SK-N-SH treated with all-trans-retinoic acid at 6 μM for 48 hours (cell line): ENCODE measurements around the gene VEGFB.

Source experiments
- ATAC-seq: fragments of 200-7000 bp; cut with Tn5 transposase; 3 replicates; pipeline ENCODE4 v1.9.1; 2020; ENCODE audit warnings: mild to moderate bottlenecking, moderate library complexity
- ARNTL ChIP-seq: fragments of 450-650 bp; formaldehyde crosslinking; IDR thresholded peaks from 2 replicates; pipeline ENCODE4 v1.5.0; 2020; ENCODE audit warnings: low read depth, mild to moderate bottlenecking, moderate library complexity, borderline replicate concordance
- BACH2 ChIP-seq: fragments of 250-450 bp; sonication (Bioruptor Pico); IDR thresholded peaks from 2 replicates; pipeline ENCODE4 v1.9.0; 2021; ENCODE audit warnings: mild to moderate bottlenecking, borderline replicate concordance
- CREB5 ChIP-seq: fragments of 250-450 bp; sonication (Bioruptor Pico); IDR thresholded peaks from 2 replicates; pipeline ENCODE4 v1.5.1; 2020; ENCODE audit warnings: low read depth, mild to moderate bottlenecking, moderate library complexity
- CSDC2 ChIP-seq: fragments of 250-450 bp; sonication (Bioruptor Pico); IDR thresholded peaks from 2 replicates; pipeline ENCODE4 v1.5.0; 2020; ENCODE audit warnings: mild to moderate bottlenecking, moderate library complexity
- ESRRG ChIP-seq: fragments of 250-450 bp; sonication (Bioruptor Pico); IDR thresholded peaks from 2 replicates; pipeline ENCODE4 v1.6.1; 2021; ENCODE audit warnings: mild to moderate bottlenecking
- GLIS3 ChIP-seq: fragments of 250-450 bp; sonication (Bioruptor Pico); IDR thresholded peaks from 2 replicates; pipeline ENCODE4 v1.5.0; 2020; ENCODE audit warnings: mild to moderate bottlenecking, moderate library complexity
- ISL1 ChIP-seq: fragments of 250-450 bp; sonication (Bioruptor Pico); IDR thresholded peaks from 2 replicates; pipeline ENCODE4 v2.1.2; 2022; ENCODE audit warnings: mild to moderate bottlenecking, moderate library complexity
- OSR1 ChIP-seq: fragments of 250-450 bp; sonication (Bioruptor Pico); IDR thresholded peaks from 2 replicates; pipeline ENCODE4 v1.8.0; 2022; ENCODE audit warnings: moderate library complexity, mild to moderate bottlenecking, inconsistent platforms
- POU6F1 ChIP-seq: fragments of 250-450 bp; sonication (Bioruptor Pico); IDR thresholded peaks from 2 replicates; pipeline ENCODE4 v1.8.0; 2021; ENCODE audit warnings: low read depth, mild to moderate bottlenecking, moderate library complexity, borderline replicate concordance
- PPARA ChIP-seq: fragments of 250-450 bp; sonication (Bioruptor Pico); IDR thresholded peaks from 2 replicates; pipeline ENCODE4 v1.5.0; 2020; ENCODE audit warnings: mild to moderate bottlenecking, borderline replicate concordance
- RARB ChIP-seq: fragments of 250-450 bp; sonication (Bioruptor Pico); IDR thresholded peaks from 2 replicates; pipeline ENCODE4 v1.8.0; 2021; ENCODE audit warnings: mild to moderate bottlenecking, moderate library complexity
- SNAI2 ChIP-seq: fragments of 250-450 bp; sonication (Bioruptor Pico); IDR thresholded peaks from 2 replicates; pipeline ENCODE4 v1.5.0; 2020; ENCODE audit warnings: mild to moderate bottlenecking, moderate library complexity
- TCF4 ChIP-seq: fragments of 250-450 bp; sonication (Bioruptor Pico); IDR thresholded peaks from 2 replicates; pipeline ENCODE4 v1.8.0; 2021; ENCODE audit warnings: mild to moderate bottlenecking, moderate library complexity, borderline replicate concordance
- TSHZ2 ChIP-seq: fragments of 250-450 bp; sonication (Bioruptor Pico); IDR thresholded peaks from 2 replicates; pipeline ENCODE4 v1.5.0; 2020; ENCODE audit warnings: mild to moderate bottlenecking, moderate library complexity
- ZC3H10 ChIP-seq: fragments of 250-450 bp; sonication (Bioruptor Pico); IDR thresholded peaks from 2 replicates; pipeline ENCODE4 v1.5.1; 2021; ENCODE audit warnings: mild to moderate bottlenecking, moderate library complexity
- ZFP3 ChIP-seq: fragments of 250-450 bp; sonication (Bioruptor Pico); IDR thresholded peaks from 2 replicates; pipeline ENCODE4 v1.5.0; 2020; ENCODE audit warnings: mild to moderate bottlenecking, moderate library complexity
- ZFP30 ChIP-seq: fragments of 450-650 bp; formaldehyde crosslinking; IDR thresholded peaks from 2 replicates; pipeline ENCODE4 v1.5.0; 2022; ENCODE audit warnings: mild to moderate bottlenecking, moderate library complexity
- ZNF565 ChIP-seq: fragments of 450-650 bp; formaldehyde crosslinking; conservative IDR thresholded peaks from 2 replicates; pipeline ENCODE4 v1.5.0; 2020; ENCODE audit warnings: low read depth, mild to moderate bottlenecking, moderate library complexity
- ZNF70 ChIP-seq: fragments of 450-650 bp; formaldehyde crosslinking; IDR thresholded peaks from 2 replicates; pipeline ENCODE4 v1.5.0; 2020; ENCODE audit warnings: mild to moderate bottlenecking, moderate library complexity
- ZNF8 ChIP-seq: fragments of 450-650 bp; formaldehyde crosslinking; IDR thresholded peaks from 2 replicates; pipeline ENCODE4 v1.5.0; 2020; ENCODE audit warnings: mild to moderate bottlenecking, moderate library complexity
- TF ChIP-seq, protein P1 (sequence below): fragments of 250-450 bp; sonication (Bioruptor Pico); IDR thresholded peaks from 2 replicates; pipeline ENCODE4 v1.8.0; 2020; ENCODE audit warnings: mild to moderate bottlenecking, moderate library complexity, borderline replicate concordance

VEGFB gene

DNA sequence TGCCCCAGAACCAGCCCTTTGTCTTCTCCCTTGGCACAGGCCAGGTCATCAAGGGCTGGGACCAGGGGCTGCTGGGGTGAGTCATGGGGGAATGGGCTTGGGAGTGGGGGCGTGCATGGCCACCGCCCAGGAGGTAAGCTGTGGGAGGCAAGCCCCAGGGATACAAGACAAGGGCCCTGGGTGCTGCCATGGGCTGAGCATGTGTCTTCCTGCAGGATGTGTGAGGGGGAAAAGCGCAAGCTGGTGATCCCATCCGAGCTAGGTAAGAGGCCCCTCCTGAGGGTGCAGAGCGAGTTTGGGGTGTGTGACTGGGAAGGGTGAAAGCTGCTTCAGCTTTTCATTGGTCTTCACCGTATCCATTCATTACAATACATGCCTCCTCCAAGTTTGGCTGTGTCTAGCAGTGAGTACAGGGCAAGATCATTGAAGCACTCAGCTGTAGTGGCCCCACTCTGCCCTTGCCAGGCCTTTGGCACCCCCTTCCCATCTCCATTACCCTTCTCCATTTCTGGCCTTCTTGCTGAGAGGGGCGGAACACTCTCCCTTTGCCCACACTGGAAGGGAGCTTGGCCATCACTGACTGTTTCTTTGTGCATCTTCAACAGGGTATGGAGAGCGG lies 9.0 kb downstream of the VEGFB start (continued):
- TF ChIP-seq POU6F1 (CRISPR knock-in tag) (no peak), ZNF70 (CRISPR knock-in tag) (no peak), ZNF8 (CRISPR knock-in tag) (no peak), ZNF565 (CRISPR knock-in tag) (no peak), OSR1 (CRISPR knock-in tag) (no peak), TSHZ2 (CRISPR knock-in tag) (no peak), GLIS3 (CRISPR knock-in tag) (no peak), ISL1 (CRISPR knock-in tag) (no peak)
- TF ChIP-seq, protein P1, sequence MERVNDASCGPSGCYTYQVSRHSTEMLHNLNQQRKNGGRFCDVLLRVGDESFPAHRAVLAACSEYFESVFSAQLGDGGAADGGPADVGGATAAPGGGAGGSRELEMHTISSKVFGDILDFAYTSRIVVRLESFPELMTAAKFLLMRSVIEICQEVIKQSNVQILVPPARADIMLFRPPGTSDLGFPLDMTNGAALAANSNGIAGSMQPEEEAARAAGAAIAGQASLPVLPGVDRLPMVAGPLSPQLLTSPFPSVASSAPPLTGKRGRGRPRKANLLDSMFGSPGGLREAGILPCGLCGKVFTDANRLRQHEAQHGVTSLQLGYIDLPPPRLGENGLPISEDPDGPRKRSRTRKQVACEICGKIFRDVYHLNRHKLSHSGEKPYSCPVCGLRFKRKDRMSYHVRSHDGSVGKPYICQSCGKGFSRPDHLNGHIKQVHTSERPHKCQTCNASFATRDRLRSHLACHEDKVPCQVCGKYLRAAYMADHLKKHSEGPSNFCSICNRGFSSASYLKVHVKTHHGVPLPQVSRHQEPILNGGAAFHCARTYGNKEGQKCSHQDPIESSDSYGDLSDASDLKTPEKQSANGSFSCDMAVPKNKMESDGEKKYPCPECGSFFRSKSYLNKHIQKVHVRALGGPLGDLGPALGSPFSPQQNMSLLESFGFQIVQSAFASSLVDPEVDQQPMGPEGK, result no peak

DNA sequence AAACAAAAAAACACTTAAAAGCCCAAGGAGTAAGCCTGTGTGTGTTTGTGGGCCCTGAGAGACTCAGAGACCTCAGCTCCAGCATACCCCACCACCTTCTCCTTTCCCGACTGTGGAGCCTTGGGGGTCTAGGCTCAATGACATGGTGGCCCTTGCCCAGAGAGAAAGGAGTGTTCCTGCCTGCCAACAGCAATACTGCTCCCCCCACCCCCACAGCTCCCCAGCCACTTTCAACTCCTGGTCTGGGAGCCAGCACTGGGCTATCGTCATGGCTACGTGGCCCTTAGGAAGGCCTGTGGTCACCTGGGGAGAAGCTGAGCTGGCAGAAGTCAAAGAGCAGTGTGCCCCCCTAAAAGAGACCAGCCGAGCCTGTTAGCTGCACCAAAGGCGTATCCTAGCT lies 9.7 kb downstream of the VEGFB start:
- no peak for ATAC-seq
- TF ChIP-seq TCF4 (no peak), RARB (CRISPR knock-in tag) (no peak), ZNF565 (CRISPR knock-in tag) (no peak), ZFP30 (CRISPR knock-in tag) (no peak), GLIS3 (CRISPR knock-in tag) (no peak), OSR1 (CRISPR knock-in tag) (no peak), ZC3H10 (no peak), CREB5 (CRISPR knock-in tag) (no peak), ARNTL (CRISPR knock-in tag) (no peak), ZFP3 (CRISPR knock-in tag) (no peak), TSHZ2 (CRISPR knock-in tag) (no peak), BACH2 (CRISPR knock-in tag) (no peak)

GRCh38 chr11:64244966-64245365 lies 10.6 kb downstream of the VEGFB start:
- ATAC-seq, result no peak
- TF ChIP-seq ZNF565 (CRISPR knock-in tag) (no peak), PPARA (CRISPR knock-in tag) (no peak), RARB (CRISPR knock-in tag) (no peak), SNAI2 (CRISPR knock-in tag) (no peak), ZFP30 (CRISPR knock-in tag) (no peak), ZC3H10 (no peak), OSR1 (CRISPR knock-in tag) (no peak), CSDC2 (CRISPR knock-in tag) (no peak), TCF4 (no peak), ZNF8 (CRISPR knock-in tag) (no peak), CREB5 (CRISPR knock-in tag) (no peak), ESRRG (CRISPR knock-in tag) (no peak), ISL1 (CRISPR knock-in tag) (no peak)
- TF ChIP-seq, protein P1, result no peak
